Neuronal stem cell (in vitro differentiated cells): Measurements from ENCODE around the gene SCAMP5.

Experiments
- DNase-seq: peaks from one replicate; pipeline ENCODE4 v3.0.0-alpha.2; 2013; ENCODE audit warnings: low spot score
- H2AFZ ChIP-seq: one replicate; pipeline ENCODE4 v1.6.1; 2013; ENCODE audit warnings: mild to moderate bottlenecking, low read length, inconsistent platforms
- H2AK5ac ChIP-seq: 2 replicates; pipeline ENCODE4 v1.6.1; 2013; ENCODE audit warnings: low read depth, mild to moderate bottlenecking, inconsistent platforms, low read length, moderate library complexity, mixed read lengths
- H2BK120ac ChIP-seq: 2 replicates; pipeline ENCODE4 v1.6.1; 2013; ENCODE audit warnings: low read depth, mild to moderate bottlenecking, inconsistent platforms, low read length, moderate library complexity, mixed read lengths
- H2BK12ac ChIP-seq: one replicate; pipeline ENCODE4 v1.6.1; 2013; ENCODE audit warnings: low read length, inconsistent platforms
- H2BK15ac ChIP-seq: 2 replicates; pipeline ENCODE4 v1.6.1; 2013; ENCODE audit warnings: mild to moderate bottlenecking, low read length, inconsistent platforms, mixed read lengths
- H2BK5ac ChIP-seq: one replicate; pipeline ENCODE4 v1.6.1; 2013; ENCODE audit warnings: inconsistent platforms, mild to moderate bottlenecking, low read length, moderate library complexity
- H3K14ac ChIP-seq: one replicate; pipeline ENCODE4 v1.6.1; 2013; ENCODE audit warnings: low read length, inconsistent platforms
- H3K18ac ChIP-seq: 2 replicates; pipeline ENCODE4 v1.6.1; 2013; ENCODE audit warnings: low read length, inconsistent platforms
- H3K23ac ChIP-seq: 2 replicates; pipeline ENCODE4 v1.6.1; 2013; ENCODE audit warnings: low read depth, mild to moderate bottlenecking, mixed read lengths, low read length, inconsistent platforms; ENCODE audit not compliant: poor library complexity
- H3K27ac ChIP-seq: replicated peaks from 3 replicates; pipeline ENCODE4 v1.5.1; 2013; ENCODE audit warnings: low read length, inconsistent platforms
- H3K27me3 ChIP-seq, 3 experiments: 2 replicates each; pipeline ENCODE4 v1.6.1; 2013; ENCODE audit warnings: low read length in 3 of 3, mild to moderate bottlenecking in 2 of 3, inconsistent platforms in 1 of 3, low read depth in 1 of 3, mixed read lengths in 1 of 3, moderate library complexity in 1 of 3; ENCODE audit not compliant: control insufficient read depth in 3 of 3, insufficient read depth in 3 of 3
- H3K36me3 ChIP-seq, 2 donors: replicated peaks in 1 of 2; 2 replicates each; pipeline ENCODE4 v1.6.1; 2013; ENCODE audit warnings: low read length in 2 of 2; ENCODE audit not compliant: control insufficient read depth in 2 of 2, insufficient read depth in 2 of 2
- H3K4ac ChIP-seq: 2 replicates; pipeline ENCODE4 v1.6.1; 2013; ENCODE audit warnings: inconsistent platforms, mild to moderate bottlenecking, low read length, moderate library complexity
- H3K4me1 ChIP-seq, 2 donors: 1 replicate in 1 of 2; 2 replicates in 1 of 2; pipeline ENCODE4 v1.6.1; 2013; ENCODE audit warnings: low read length in 2 of 2, low read depth in 1 of 2; ENCODE audit not compliant: control insufficient read depth in 2 of 2, insufficient read depth in 1 of 2
- H3K4me2 ChIP-seq: one replicate; pipeline ENCODE4 v1.6.1; 2013; ENCODE audit warnings: mild to moderate bottlenecking, low read length, inconsistent platforms; ENCODE audit not compliant: insufficient read depth, poor library complexity, severe bottlenecking
- H3K4me3 ChIP-seq, 2 donors: 2 replicates each; pipeline ENCODE4 v1.5.1; 2013; ENCODE audit warnings: low read length in 2 of 2, mild to moderate bottlenecking in 2 of 2, inconsistent platforms in 1 of 2, moderate library complexity in 1 of 2
- H3K79me1 ChIP-seq: one replicate; pipeline ENCODE4 v1.6.1; 2013; ENCODE audit warnings: low read depth, mild to moderate bottlenecking, inconsistent platforms, low read length, moderate library complexity
- H3K9ac ChIP-seq: one replicate; pipeline ENCODE4 v1.6.1; 2013; ENCODE audit warnings: mild to moderate bottlenecking, low read depth, low read length, inconsistent platforms; ENCODE audit not compliant: poor library complexity
- H3K9me3 ChIP-seq, 2 donors: replicated peaks in 1 of 2; 2 replicates each; pipeline versions ENCODE3 to v1.6.1; 2013; ENCODE audit warnings: low read length in 2 of 2, mild to moderate bottlenecking in 2 of 2, inconsistent platforms in 1 of 2, low read depth in 1 of 2, mixed read lengths in 1 of 2, moderate library complexity in 1 of 2; ENCODE audit not compliant: control insufficient read depth in 2 of 2, insufficient read depth in 1 of 2
- H4K8ac ChIP-seq: one replicate; pipeline ENCODE4 v1.6.1; 2013; ENCODE audit warnings: low read depth, mild to moderate bottlenecking, inconsistent platforms, low read length, moderate library complexity
- H4K91ac ChIP-seq: one replicate; pipeline ENCODE4 v1.6.1; 2013; ENCODE audit warnings: low read length, low read depth, mild to moderate bottlenecking, inconsistent platforms; ENCODE audit not compliant: poor library complexity
- WGBS, 2 donors: extraction: QIAGEN DNeasy Blood & Tissue Kit; methylation state at CpG; one replicate each; pipeline ENCODE4 v1.1.7; 2013; ENCODE audit warnings: missing lambda C conversion rate in 2 of 2, mixed read lengths in 1 of 2; ENCODE audit not compliant: insufficient read length in 2 of 2, insufficient replicate concordance in 1 of 2; ENCODE audit errors: extremely low coverage in 2 of 2; 5-methylcytosine and 5-hydroxymethylcytosine counted together

The SCAMP5 gene

GRCh38 chr15:74997141-74997540 is 1.8 kb downstream of the SCAMP5 start:
- Histone ChIP-seq H2BK15ac (no peak overlapping the region), H3K4me3 (no peak overlapping the region), H3K9me3 (peaks cover 0 to 8% of the 10 kb centered on the region in 2 donors), H3K23ac (no peak overlapping the region), H3K27ac (no peak overlapping the region), H4K91ac (no peak overlapping the region), H3K9ac (no peak overlapping the region), H3K79me1 (no peaks in the 10 kb centered on the region), H2BK5ac (no peak overlapping the region), H3K36me3 (no peaks in the 10 kb centered on the region), H3K4me2 (no peak overlapping the region), H3K4me1 (peaks cover 2 to 6% of the 10 kb centered on the region in 2 donors), H2BK12ac (no peak overlapping the region), H3K14ac (no peak overlapping the region), H3K27me3 (peaks cover 0 to 14% (median 0%) of the 10 kb centered on the region in 3 experiments), H3K18ac (no peak overlapping the region), H3K4ac (no peak overlapping the region), H2AFZ (no peak overlapping the region), H2BK120ac (no peak overlapping the region), H4K8ac (no peak overlapping the region), H2AK5ac (no peak overlapping the region)
- no peak for DNase-seq
- WGBS, 2 donors: no CpG with 5 or more reads among the region's 4 CpGs

- Histone ChIP-seq H2BK12ac (no peak overlapping the region), H3K27ac (no peak overlapping the region), H2BK5ac (no peak overlapping the region), H3K9me3 (peaks cover 0 to 8% of the 10 kb centered on the region in 2 donors), H3K18ac (no peak overlapping the region), H3K79me1 (no peaks in the 10 kb centered on the region), H3K9ac (no peak overlapping the region), H2AK5ac (no peak overlapping the region), H3K14ac (no peak overlapping the region), H3K4me1 (peaks cover 2 to 6% of the 10 kb centered on the region in 2 donors), H3K4me2 (no peak overlapping the region), H3K4ac (no peak overlapping the region), H4K8ac (no peak overlapping the region), H3K36me3 (peaks cover 0 to 2% of the 10 kb centered on the region in 2 donors), H4K91ac (no peak overlapping the region), H3K27me3 (peaks cover 0 to 14% (median 0%) of the 10 kb centered on the region in 3 experiments), H2BK15ac (no peak overlapping the region), H3K23ac (no peak overlapping the region), H2AFZ (no peak overlapping the region), H2BK120ac (no peak overlapping the region), H3K4me3 (peak overlapping the region in 1 of 2 donors; percentile 23)
- WGBS, 2 donors: no CpG with 5 or more reads among the region's 2 CpGs
- DNase-seq: no peak
Measured at GRCh38 chr15:74997543-74997942, 2.2 kb downstream of the SCAMP5 start.

DNA sequence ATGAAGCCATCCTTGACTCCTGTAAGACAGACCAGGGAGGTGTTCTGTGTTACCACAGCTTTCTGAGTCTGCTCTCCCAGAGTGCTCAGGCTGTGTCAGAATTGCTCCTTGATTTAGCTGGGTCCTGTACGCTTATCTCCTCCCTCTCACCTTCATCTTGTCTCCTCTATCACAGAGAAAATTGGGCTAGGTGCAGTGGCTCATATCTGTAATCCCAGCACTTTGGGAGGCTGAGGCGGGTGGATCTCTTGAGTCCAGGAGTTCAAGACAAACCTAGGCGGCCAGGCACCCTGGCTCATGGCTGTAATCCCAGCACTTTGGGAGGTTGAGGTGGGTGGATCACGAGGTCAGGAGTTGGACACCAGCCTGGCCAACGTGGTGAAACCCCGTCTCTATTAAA is 5.9 kb downstream of the SCAMP5 start:
- H2BK5ac ChIP-seq: no peak overlapping the region
- peaks cover 0 to 8% of the 10 kb centered on the region in 2 donors for H3K9me3 ChIP-seq
- peaks cover 0 to 3% of the 10 kb centered on the region in 2 donors for H3K4me1 ChIP-seq
- H3K9ac ChIP-seq: no peak overlapping the region
- no peak overlapping the region for H3K14ac ChIP-seq
- no peak overlapping the region for H4K91ac ChIP-seq
- no peak overlapping the region for H3K23ac ChIP-seq
- peaks cover 0 to 8% (median 0%) of the 10 kb centered on the region in 3 experiments for H3K27me3 ChIP-seq
- no peaks in the 10 kb centered on the region for H3K79me1 ChIP-seq
- H3K4me3 ChIP-seq: no peak overlapping the region
- H2BK12ac ChIP-seq: no peak overlapping the region
- H4K8ac ChIP-seq: no peak overlapping the region
- H3K4ac ChIP-seq: no peak overlapping the region
- H2BK120ac ChIP-seq: no peak overlapping the region
- no peak for DNase-seq
- no peak overlapping the region for H3K4me2 ChIP-seq
- H2BK15ac ChIP-seq: no peak overlapping the region
- H3K18ac ChIP-seq: no peak overlapping the region
- no CpG with 5 or more reads among the region's 6 CpGs for WGBS, 2 donors
- no peak overlapping the region for H2AK5ac ChIP-seq
- peaks cover 0 to 2% of the 10 kb centered on the region in 2 donors for H3K36me3 ChIP-seq
- no peak overlapping the region for H2AFZ ChIP-seq
- H3K27ac ChIP-seq: no peak overlapping the region

DNA sequence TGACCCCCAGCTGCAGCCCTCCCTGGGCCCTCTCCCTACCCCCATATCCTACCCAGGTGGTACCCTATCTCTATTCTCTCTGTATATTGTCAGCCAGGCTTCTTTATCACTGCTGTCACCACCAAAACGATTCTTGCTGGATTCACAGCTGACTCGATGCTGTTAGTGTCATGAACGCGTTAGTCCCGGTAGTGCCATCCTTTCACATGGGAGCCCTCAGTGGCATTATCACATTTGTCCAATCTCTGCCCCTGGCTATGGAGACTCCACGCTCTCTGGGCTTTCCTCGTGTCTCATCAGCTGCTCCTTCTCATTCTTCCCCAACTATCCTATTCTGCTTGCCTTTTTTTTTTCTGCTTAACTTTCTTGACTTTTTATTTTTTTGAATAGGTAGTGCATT is 7.0 kb downstream of the SCAMP5 start:
- H3K36me3 ChIP-seq: peaks cover 0 to 2% of the 10 kb centered on the region in 2 donors

More for the DNA sequence above, 7.0 kb downstream of the SCAMP5 start:
- no peak for DNase-seq
- Histone ChIP-seq H3K4me3 (no peak overlapping the region), H4K8ac (no peak overlapping the region), H2AK5ac (no peak overlapping the region), H3K23ac (no peak overlapping the region), H3K79me1 (no peaks in the 10 kb centered on the region), H3K14ac (no peak overlapping the region), H3K9me3 (peaks cover 0 to 5% of the 10 kb centered on the region in 2 donors), H3K27ac (no peak overlapping the region), H3K9ac (no peak overlapping the region), H2BK120ac (no peak overlapping the region), H2BK5ac (no peak overlapping the region), H3K27me3 (no peaks in the 10 kb centered on the region), H3K4me2 (no peak overlapping the region), H4K91ac (no peak overlapping the region), H3K4ac (no peak overlapping the region), H2BK12ac (no peak overlapping the region), H3K18ac (peak overlapping the region; percentile 11), H2AFZ (no peak overlapping the region), H3K4me1 (no peaks in the 10 kb centered on the region), H2BK15ac (no peak overlapping the region)
- no CpG with 5 or more reads among the region's 7 CpGs for WGBS, 2 donors
